Right atrium auricular region (tissue), 2 donors: ENCODE results near the gene UBE2E1. TPM values are rescaled to one million over a fixed set of nuclear protein-coding genes. Genes with fewer than 3 reads are reported as not detected.

ENCODE experiments used
- DNase-seq: peaks from one replicate; pipeline ENCODE4 v3.0.0-alpha.2; 2019; ENCODE audit warnings: low spot score
- H3K27ac ChIP-seq, 2 donors: fragments of 200-600 bp; sonication (generic); 1 replicate in 1 of 2; 2 replicates in 1 of 2; pipeline ENCODE4 v1.5.1; 2016 to 2019
- H3K27me3 ChIP-seq, 2 donors: fragments of 200-600 bp; sonication (generic); one replicate each; pipeline versions ENCODE4 v1.5.1 to v1.6.0; 2017 to 2019
- H3K36me3 ChIP-seq: fragments of 200-600 bp; sonication (generic); one replicate; pipeline ENCODE4 v1.5.1; 2016
- H3K4me1 ChIP-seq, 2 donors: fragments of 200-600 bp; sonication (generic); one replicate each; pipeline versions ENCODE4 v1.5.1 to v1.6.0; 2017 to 2019
- H3K4me3 ChIP-seq, 2 donors: fragments of 200-600 bp; sonication (generic); 1 replicate in 1 of 2; 2 replicates in 1 of 2; pipeline ENCODE4 v1.5.1; 2017 to 2019; ENCODE audit warnings: mild to moderate bottlenecking in 1 of 2, moderate library complexity in 1 of 2
- H3K9me3 ChIP-seq, 2 donors: fragments of 200-600 bp; sonication (generic); one replicate each; pipeline ENCODE4 v1.5.1; 2019
- total RNA-seq, 2 donors: library from RNA; depleted of rRNA; stranded (reverse); fragments of >200 nt; gene quantifications; one replicate each; pipeline ENCODE4 v1.1.0, GENCODE V29; 2016
- TF ChIP-seq, protein P1 (sequence below), 2 donors: fragments of 200-600 bp; sonication (generic); IDR thresholded peaks; one replicate each; pipeline ENCODE4 v1.5.1; 2019; ENCODE audit warnings: antibody characterized with exemption in 2 of 2

UBE2E1 gene
- total RNA-seq, 2 donors from 2014 or later, result 30.8 to 41.4 TPM

DNA sequence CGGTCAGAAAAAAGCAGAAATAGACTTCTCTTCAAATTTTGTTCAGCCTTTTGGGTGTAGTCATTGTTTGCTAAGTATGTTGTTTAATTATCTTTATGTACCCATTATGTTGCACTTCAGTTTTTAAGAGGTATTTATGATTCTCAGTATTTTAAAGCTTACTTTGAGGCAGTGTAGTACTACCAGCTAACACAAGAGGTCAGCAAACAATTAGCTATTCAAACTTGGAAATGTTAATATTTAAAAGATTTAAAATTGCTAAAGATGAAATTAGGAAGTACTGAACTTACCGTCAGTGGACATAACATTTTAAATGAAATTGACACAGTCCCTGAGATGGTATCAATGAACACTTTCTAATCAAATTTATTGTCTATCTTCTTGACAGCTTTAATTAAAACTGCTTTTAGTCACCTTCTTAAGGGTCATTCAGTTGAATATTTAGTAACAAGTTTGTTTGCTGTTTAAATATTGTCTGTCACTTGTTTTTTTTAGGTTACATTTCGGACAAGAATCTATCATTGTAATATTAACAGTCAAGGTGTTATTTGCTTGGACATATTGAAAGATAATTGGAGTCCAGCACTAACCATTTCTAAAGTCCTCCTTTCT, 83.0 kb downstream of the UBE2E1 start:
- Histone ChIP-seq H3K27me3 (no peaks in the 10 kb centered on the region), H3K4me1 (no peaks in the 10 kb centered on the region), H3K4me3 (no peak overlapping the region), H3K27ac (no peak overlapping the region), H3K9me3 (no peaks in the 10 kb centered on the region), H3K36me3 (no peaks in the 10 kb centered on the region)
- no peak for DNase-seq
- TF ChIP-seq, protein P1, sequence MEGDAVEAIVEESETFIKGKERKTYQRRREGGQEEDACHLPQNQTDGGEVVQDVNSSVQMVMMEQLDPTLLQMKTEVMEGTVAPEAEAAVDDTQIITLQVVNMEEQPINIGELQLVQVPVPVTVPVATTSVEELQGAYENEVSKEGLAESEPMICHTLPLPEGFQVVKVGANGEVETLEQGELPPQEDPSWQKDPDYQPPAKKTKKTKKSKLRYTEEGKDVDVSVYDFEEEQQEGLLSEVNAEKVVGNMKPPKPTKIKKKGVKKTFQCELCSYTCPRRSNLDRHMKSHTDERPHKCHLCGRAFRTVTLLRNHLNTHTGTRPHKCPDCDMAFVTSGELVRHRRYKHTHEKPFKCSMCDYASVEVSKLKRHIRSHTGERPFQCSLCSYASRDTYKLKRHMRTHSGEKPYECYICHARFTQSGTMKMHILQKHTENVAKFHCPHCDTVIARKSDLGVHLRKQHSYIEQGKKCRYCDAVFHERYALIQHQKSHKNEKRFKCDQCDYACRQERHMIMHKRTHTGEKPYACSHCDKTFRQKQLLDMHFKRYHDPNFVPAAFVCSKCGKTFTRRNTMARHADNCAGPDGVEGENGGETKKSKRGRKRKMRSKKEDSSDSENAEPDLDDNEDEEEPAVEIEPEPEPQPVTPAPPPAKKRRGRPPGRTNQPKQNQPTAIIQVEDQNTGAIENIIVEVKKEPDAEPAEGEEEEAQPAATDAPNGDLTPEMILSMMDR (IDR thresholded peaks at IDR 0.05), result peak; percentile 64 to 87

DNA sequence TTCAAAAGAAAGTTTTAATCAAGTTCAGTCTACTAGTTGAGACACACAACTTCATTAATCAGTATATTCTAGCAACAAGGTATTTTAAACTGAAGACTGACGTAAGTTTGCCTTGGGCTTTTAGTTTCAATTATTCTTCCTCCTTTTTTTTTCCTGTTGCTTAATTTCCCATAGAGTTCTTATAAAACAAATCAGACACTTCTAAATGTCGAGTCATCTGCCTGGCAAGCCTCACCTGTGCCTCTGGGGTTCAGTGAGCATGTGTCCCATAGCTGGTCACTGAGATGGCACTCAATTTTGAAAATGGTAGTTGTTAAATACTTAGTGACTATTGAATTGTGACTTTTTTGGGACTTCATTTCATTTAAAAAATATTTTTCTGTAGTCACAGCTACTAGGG, 83.6 kb downstream of the UBE2E1 start:
- DNase-seq, result no peak
- Histone ChIP-seq H3K9me3 (no peaks in the 10 kb centered on the region), H3K4me3 (no peak overlapping the region), H3K27ac (no peak overlapping the region), H3K27me3 (no peaks in the 10 kb centered on the region), H3K36me3 (no peaks in the 10 kb centered on the region), H3K4me1 (no peaks in the 10 kb centered on the region)
- TF ChIP-seq, protein P1 (IDR thresholded peaks at IDR 0.05), result no peak

DNA sequence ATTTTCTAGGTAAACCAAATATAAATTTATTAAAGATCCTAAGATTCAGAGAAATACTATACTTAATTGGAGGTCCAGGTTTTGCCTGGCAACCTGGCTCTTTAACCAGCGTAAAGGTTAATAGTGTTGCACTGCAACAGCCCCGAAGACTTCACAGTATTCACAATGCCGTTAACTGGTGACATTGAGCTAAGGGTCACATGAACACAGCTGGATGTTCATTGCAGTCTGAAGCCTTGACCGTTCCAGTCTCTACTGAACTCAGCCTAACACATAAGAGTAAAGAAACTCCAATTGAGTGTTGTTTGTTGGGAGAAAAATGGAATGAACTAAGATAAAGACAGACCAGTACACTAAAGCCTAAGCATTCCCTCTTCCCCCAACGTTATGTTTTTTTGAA, 84.2 kb downstream of the UBE2E1 start:
- TF ChIP-seq, protein P1 (IDR thresholded peaks at IDR 0.05), result no peak
- Histone ChIP-seq H3K27me3 (no peaks in the 10 kb centered on the region), H3K36me3 (no peaks in the 10 kb centered on the region), H3K27ac (no peak overlapping the region), H3K4me1 (no peaks in the 10 kb centered on the region), H3K4me3 (no peak overlapping the region), H3K9me3 (no peaks in the 10 kb centered on the region)
- DNase-seq, result no peak

DNA sequence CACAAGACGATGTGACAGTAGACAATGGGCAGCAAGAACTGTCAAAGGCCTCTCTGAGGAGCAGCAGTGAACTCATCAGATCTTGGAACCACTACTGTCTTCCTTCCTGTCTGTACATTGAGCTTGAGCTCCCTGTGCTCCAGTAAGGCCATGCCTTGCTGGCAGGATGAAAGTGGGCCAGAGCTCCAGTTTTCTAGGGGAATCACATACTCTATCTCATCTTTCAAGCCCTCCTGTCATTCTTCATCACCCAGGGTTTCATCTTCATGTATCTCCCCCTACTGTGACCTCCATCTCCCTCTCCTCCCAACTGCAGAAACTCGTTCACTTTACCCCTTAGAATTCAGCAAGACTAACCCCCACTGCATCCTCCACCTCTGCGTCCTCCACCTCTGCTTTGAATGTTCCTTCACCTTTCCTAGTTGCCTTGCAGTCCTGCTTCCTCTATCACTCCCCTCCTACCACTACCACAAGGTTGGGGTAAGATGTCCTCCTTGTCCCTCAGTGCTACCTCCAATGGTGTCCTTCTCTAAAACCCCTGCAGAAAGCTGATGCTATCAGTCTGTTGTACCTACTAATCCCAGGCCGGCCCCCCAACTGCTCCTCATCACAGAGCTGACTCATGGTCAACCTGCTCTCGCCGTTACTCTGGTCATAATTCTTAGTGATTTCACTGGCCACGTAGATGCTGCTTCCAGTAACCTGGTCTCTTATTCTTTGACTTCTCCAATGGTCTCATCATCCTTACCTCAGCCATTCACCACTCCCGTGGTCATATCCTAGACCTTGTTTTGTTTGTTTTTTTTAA, 88.7 kb downstream of the UBE2E1 start:
- TF ChIP-seq, protein P1 (IDR thresholded peaks at IDR 0.05), result no peak
- no peaks in the 10 kb centered on the region for H3K27me3 ChIP-seq

DNA sequence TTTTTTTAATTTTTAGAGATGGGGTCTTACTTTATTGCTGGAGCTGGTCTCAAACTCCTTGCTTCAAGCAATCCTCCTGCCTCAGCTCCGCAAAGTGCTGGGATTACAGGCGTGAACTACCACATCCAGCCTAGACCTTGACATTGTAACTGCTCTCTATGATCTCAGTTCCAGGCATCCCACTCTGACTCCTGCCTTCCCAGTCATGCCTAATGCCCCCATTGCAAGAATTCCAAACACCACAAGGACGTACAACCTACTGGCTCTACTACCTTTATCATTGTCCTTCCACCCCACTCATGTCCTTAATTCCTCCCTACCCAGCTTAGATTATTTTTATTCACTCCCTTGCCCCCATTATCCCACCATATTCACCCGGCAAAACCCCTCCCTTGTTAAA, 89.4 kb downstream of the UBE2E1 start:
- peaks cover 15% of the 10 kb centered on the region for H3K36me3 ChIP-seq

More for the DNA sequence above, 88.7 kb downstream of the UBE2E1 start:
- Histone ChIP-seq H3K27ac (no peak overlapping the region), H3K4me3 (no peak overlapping the region), H3K4me1 (no peaks in the 10 kb centered on the region), H3K36me3 (peaks cover 8% of the 10 kb centered on the region), H3K9me3 (no peaks in the 10 kb centered on the region)
- DNase-seq, result no peak

More for the DNA sequence above, 89.4 kb downstream of the UBE2E1 start:
- Histone ChIP-seq H3K9me3 (no peaks in the 10 kb centered on the region), H3K4me3 (no peak overlapping the region), H3K27me3 (no peaks in the 10 kb centered on the region), H3K27ac (no peak overlapping the region), H3K4me1 (no peaks in the 10 kb centered on the region)
- DNase-seq, result no peak
- TF ChIP-seq, protein P1 (IDR thresholded peaks at IDR 0.05), result no peak
